Glutamatergic neuron (in vitro differentiated cells): ENCODE results near the gene TWNK. TPM values are rescaled to one million over a fixed set of nuclear protein-coding genes. Genes with fewer than 3 reads are reported as not detected.

ENCODE experiments used
- DNase-seq: peaks from one replicate; pipeline ENCODE4 v3.0.0; 2022
- H3K27ac Mint-ChIP-seq: one replicate; pipeline ENCODE4 v1.8.0; 2020; ENCODE audit warnings: mild to moderate bottlenecking, mixed read lengths, inconsistent platforms; ENCODE audit not compliant: unreplicated experiment
- H3K27me3 Mint-ChIP-seq: one replicate; pipeline ENCODE4 v1.8.0; 2020; ENCODE audit warnings: mild to moderate bottlenecking, moderate library complexity, mixed read lengths, inconsistent platforms; ENCODE audit not compliant: unreplicated experiment
- H3K36me3 Mint-ChIP-seq: one replicate; pipeline ENCODE4 v1.8.0; 2020; ENCODE audit warnings: mild to moderate bottlenecking, mixed read lengths, inconsistent platforms; ENCODE audit not compliant: unreplicated experiment
- H3K4me1 Mint-ChIP-seq: one replicate; pipeline ENCODE4 v1.8.0; 2020; ENCODE audit warnings: mild to moderate bottlenecking, low read depth, mixed read lengths, inconsistent platforms; ENCODE audit not compliant: unreplicated experiment
- H3K4me3 Mint-ChIP-seq: one replicate; pipeline ENCODE4 v1.8.0; 2020; ENCODE audit warnings: mild to moderate bottlenecking, mixed read lengths, inconsistent platforms; ENCODE audit not compliant: unreplicated experiment
- H3K9me3 Mint-ChIP-seq: one replicate; pipeline ENCODE4 v1.8.0; 2020; ENCODE audit warnings: mild to moderate bottlenecking, moderate library complexity, mixed read lengths, inconsistent platforms; ENCODE audit not compliant: unreplicated experiment
- total RNA-seq: library from RNA; stranded (reverse); fragmentation: NEBNext Ultra II Directional; extraction: Animal tissue kit (Norgen Biotek cat#: 25700); gene quantifications from one replicate; pipeline ENCODE4 v1.2.1, GENCODE V29; 2021; ENCODE audit not compliant: unreplicated experiment
- TF ChIP-seq, protein P1 (sequence below): fragments of 200-600 bp; sonication (generic); IDR thresholded peaks from one replicate; pipeline ENCODE4 v1.5.0; 2021; ENCODE audit not compliant: partially characterized antibody, unreplicated experiment

The TWNK gene
- total RNA-seq, 1 donor from 2014 or later, result 10.1 TPM

- Mint-ChIP-seq H3K27ac (no peak overlapping the region), H3K9me3 (peaks cover 5% of the 10 kb centered on the region), H3K27me3 (peaks cover 4% of the 10 kb centered on the region), H3K36me3 (no peaks in the 10 kb centered on the region), H3K4me1 (peaks cover 7% of the 10 kb centered on the region), H3K4me3 (peak overlapping the region; percentile 99)
- TF ChIP-seq, protein P1, sequence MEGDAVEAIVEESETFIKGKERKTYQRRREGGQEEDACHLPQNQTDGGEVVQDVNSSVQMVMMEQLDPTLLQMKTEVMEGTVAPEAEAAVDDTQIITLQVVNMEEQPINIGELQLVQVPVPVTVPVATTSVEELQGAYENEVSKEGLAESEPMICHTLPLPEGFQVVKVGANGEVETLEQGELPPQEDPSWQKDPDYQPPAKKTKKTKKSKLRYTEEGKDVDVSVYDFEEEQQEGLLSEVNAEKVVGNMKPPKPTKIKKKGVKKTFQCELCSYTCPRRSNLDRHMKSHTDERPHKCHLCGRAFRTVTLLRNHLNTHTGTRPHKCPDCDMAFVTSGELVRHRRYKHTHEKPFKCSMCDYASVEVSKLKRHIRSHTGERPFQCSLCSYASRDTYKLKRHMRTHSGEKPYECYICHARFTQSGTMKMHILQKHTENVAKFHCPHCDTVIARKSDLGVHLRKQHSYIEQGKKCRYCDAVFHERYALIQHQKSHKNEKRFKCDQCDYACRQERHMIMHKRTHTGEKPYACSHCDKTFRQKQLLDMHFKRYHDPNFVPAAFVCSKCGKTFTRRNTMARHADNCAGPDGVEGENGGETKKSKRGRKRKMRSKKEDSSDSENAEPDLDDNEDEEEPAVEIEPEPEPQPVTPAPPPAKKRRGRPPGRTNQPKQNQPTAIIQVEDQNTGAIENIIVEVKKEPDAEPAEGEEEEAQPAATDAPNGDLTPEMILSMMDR, result no peak
- no peak for DNase-seq
These were observed 823 bp downstream of the TWNK start for GRCh38 chr10:100988166-100988565.

GRCh38 chr10:100989088-100989487, 1.7 kb downstream of the TWNK start:
- no peak overlapping the region for H3K4me3 Mint-ChIP-seq
- H3K4me1 Mint-ChIP-seq, result peaks cover 7% of the 10 kb centered on the region
- no peaks in the 10 kb centered on the region for H3K36me3 Mint-ChIP-seq
- no peak for DNase-seq
- H3K27me3 Mint-ChIP-seq, result peaks cover 4% of the 10 kb centered on the region
- H3K9me3 Mint-ChIP-seq, result peaks cover 5% of the 10 kb centered on the region
- no peak overlapping the region for H3K27ac Mint-ChIP-seq
- TF ChIP-seq, protein P1, result no peak

DNA sequence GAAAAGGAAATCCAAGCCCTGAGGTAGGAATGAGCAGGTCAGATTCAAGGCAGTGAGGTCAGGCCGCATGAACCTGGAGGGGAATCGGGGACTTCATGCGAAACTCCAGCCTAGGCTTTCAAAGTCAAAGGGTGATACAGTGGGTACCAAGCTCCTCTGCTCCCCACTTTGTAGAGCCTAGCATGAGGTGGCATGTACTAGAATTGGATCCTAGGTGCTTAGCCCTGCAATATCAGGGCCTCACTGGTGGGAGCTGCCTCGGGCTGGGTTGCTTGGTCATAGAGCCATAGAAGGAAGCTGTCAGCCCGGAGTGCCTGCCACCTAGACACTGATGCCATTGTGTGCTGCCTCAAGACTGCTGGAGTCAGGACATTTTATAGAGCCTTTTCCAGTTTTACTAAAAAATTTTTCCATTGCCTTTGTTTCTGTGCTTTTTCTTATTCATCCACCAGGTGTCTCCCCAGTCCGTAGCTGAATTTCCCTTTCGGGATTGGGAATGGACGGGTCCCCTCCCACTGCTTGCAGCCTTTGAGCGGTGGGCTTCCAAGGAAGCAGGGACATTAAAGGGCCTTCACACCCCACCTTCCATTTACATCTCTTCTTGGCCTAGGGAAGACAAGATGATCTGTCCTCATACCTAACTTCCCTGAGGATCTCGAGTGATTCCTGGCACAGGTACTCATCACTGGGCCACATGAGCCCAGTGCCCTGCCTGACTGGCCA, 6.8 kb downstream of the TWNK start:
- Mint-ChIP-seq H3K9me3 (peaks cover 8% of the 10 kb centered on the region), H3K4me1 (peaks cover 6% of the 10 kb centered on the region), H3K27me3 (peaks cover 10% of the 10 kb centered on the region), H3K36me3 (no peaks in the 10 kb centered on the region), H3K27ac (no peak overlapping the region), H3K4me3 (no peak overlapping the region)
- TF ChIP-seq, protein P1, result peak; percentile 60
- no peak for DNase-seq

- Mint-ChIP-seq H3K27me3 (peaks cover 10% of the 10 kb centered on the region), H3K9me3 (peaks cover 8% of the 10 kb centered on the region), H3K4me3 (no peak overlapping the region), H3K27ac (no peak overlapping the region), H3K36me3 (no peaks in the 10 kb centered on the region), H3K4me1 (peaks cover 6% of the 10 kb centered on the region)
- TF ChIP-seq, protein P1, result no peak
- no peak for DNase-seq
These were observed 7.8 kb downstream of the TWNK start for GRCh38 chr10:100995181-100995580.

DNA sequence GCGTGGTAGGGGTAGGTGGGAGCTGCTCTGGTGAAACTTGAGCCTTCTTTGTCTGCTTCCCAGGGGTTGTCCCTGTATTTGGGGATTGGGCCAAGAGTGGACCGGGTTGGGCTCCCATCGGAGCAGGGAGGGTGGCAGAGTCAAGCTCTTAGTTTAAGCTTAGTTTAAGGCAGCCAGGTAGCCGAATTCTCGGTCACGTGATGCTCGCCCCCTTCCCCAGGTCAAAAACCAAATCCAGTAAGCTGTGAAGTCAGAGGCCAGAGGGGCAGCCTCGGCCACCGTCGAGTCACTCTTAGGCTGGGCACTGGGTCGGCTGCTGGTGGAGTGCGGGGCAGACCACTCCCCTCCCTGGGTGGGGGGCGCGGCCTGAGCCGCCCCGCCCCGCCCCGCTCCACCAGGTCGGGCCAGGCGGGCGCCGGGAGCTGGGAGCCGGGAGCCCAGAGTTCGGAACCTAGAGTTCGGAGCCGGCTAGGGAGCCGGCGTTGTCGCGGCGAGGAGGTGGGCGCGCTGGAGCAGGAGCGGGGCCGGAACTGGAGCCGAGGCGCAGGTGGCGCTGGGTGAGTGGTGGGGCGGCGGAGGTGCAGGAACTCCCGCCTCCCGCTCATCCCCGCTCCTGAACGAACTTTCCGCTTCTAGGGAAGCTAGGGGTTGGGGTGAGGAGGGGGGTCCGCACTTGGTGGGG, 9.5 kb downstream of the TWNK start:
- H3K27me3 Mint-ChIP-seq, result peaks cover 14% of the 10 kb centered on the region
- H3K36me3 Mint-ChIP-seq, result no peaks in the 10 kb centered on the region
- peak overlapping the region; percentile 88 for H3K4me3 Mint-ChIP-seq
- TF ChIP-seq, protein P1, result no peak
- peak overlapping the region; percentile 84 for H3K27ac Mint-ChIP-seq
- peaks cover 12% of the 10 kb centered on the region for H3K9me3 Mint-ChIP-seq
- H3K4me1 Mint-ChIP-seq, result peaks cover 16% of the 10 kb centered on the region
- peak; percentile 65 for DNase-seq
